Fibroblast of lung (primary cell): ENCODE results near the gene TMEM240. TPM values are rescaled to one million over a fixed set of nuclear protein-coding genes. Genes with fewer than 3 reads are reported as not detected.

Experiments used
- DNase-seq, 2 donors: peaks; one replicate each; pipeline versions ENCODE4 v3.0.0 to v3.0.0-alpha.2; 2010; ENCODE audit warnings: low read depth in 2 of 2
- H2AFZ ChIP-seq: 2 replicates; pipeline ENCODE4 v1.5.1; 2012; ENCODE audit warnings: low read length, control low read depth, inconsistent platforms
- H3K27ac ChIP-seq: 2 replicates; pipeline ENCODE4 v1.5.1; 2011; ENCODE audit warnings: low read length, control low read depth; ENCODE audit not compliant: insufficient read depth
- H3K27me3 ChIP-seq: 2 replicates; pipeline ENCODE4 v1.5.1; 2011; ENCODE audit warnings: mild to moderate bottlenecking, low read length; ENCODE audit not compliant: control insufficient read depth, insufficient read depth
- H3K36me3 ChIP-seq: 2 replicates; pipeline ENCODE4 v1.5.1; 2011; ENCODE audit warnings: low read length; ENCODE audit not compliant: control insufficient read depth, insufficient read depth
- H3K4me1 ChIP-seq: 2 replicates; pipeline ENCODE4 v1.5.1; 2011; ENCODE audit warnings: low read length; ENCODE audit not compliant: control insufficient read depth, insufficient read depth; ENCODE audit errors: extremely low read depth
- H3K4me2 ChIP-seq: 2 replicates; pipeline ENCODE4 v1.5.1; 2011; ENCODE audit warnings: low read length, control low read depth; ENCODE audit not compliant: insufficient read depth; ENCODE audit errors: extremely low read depth
- H3K4me3 ChIP-seq, 4 experiments: fragments of 200-600 bp in 1 of 4; sonication (generic) in 1 of 4; replicated peaks in 1 of 4; 2 replicates each; pipeline ENCODE4 v1.5.1; 2011 to 2016; ENCODE audit warnings: low read length in 4 of 4, low read depth in 3 of 4, mild to moderate bottlenecking in 3 of 4, control low read depth in 2 of 4, inconsistent platforms in 1 of 4, mixed read lengths in 1 of 4; ENCODE audit not compliant: insufficient read depth in 1 of 4; ENCODE audit errors: control extremely low read depth in 1 of 4
- H3K79me2 ChIP-seq: 2 replicates; pipeline ENCODE4 v1.5.1; 2012; ENCODE audit warnings: mild to moderate bottlenecking, low read length, inconsistent platforms; ENCODE audit not compliant: control insufficient read depth, insufficient read depth
- H3K9ac ChIP-seq: 2 replicates; pipeline ENCODE4 v1.5.1; 2011; ENCODE audit warnings: mild to moderate bottlenecking, low read length, control low read depth; ENCODE audit not compliant: insufficient read depth
- H3K9me3 ChIP-seq: 2 replicates; pipeline ENCODE4 v1.5.1; 2012; ENCODE audit warnings: low read depth, low read length; ENCODE audit not compliant: control insufficient read depth, insufficient read depth
- H4K20me1 ChIP-seq: 2 replicates; pipeline ENCODE4 v1.5.1; 2011; ENCODE audit warnings: low read length; ENCODE audit not compliant: control insufficient read depth, insufficient read depth; ENCODE audit errors: extremely low read depth
- CTCF ChIP-seq, 2 donors: IDR thresholded peaks in 1 of 2; conservative IDR thresholded peaks in 1 of 2; 1 replicate in 1 of 2; 2 replicates in 1 of 2; pipeline ENCODE4 v1.5.1; 2011 to 2012; ENCODE audit warnings: low read length in 2 of 2, control low read depth in 1 of 2, inconsistent platforms in 1 of 2, low read depth in 1 of 2, mild to moderate bottlenecking in 1 of 2
- EZH2 ChIP-seq: IDR thresholded peaks from 2 replicates; pipeline ENCODE4 v1.5.1; 2012; ENCODE audit warnings: low read length, control low read depth, mild to moderate bottlenecking; ENCODE audit errors: missing control alignments
- polyA minus RNA-seq: library from RNA; depleted of rRNA, polyadenylated mRNA; stranded (reverse); fragments of >200 nt; gene quantifications from 2 replicates; pipeline ENCODE4 v1.2.3, GENCODE V29; 2011; ENCODE audit warnings: low replicate concordance
- polyA plus RNA-seq, 2 donors: library from polyadenylated mRNA; depleted of rRNA in 1 of 2; stranded (reverse) in 1 of 2; unstranded in 1 of 2; fragments of >200 nt; gene quantifications; 2 replicates each; pipeline ENCODE4 v1.2.1, GENCODE V29; 2011 to 2012; ENCODE audit warnings: missing spikeins in 1 of 2
- total RNA-seq: library from RNA; depleted of rRNA; stranded (reverse); fragments of >200 nt; gene quantifications from 2 replicates; pipeline ENCODE4 v1.2.1, GENCODE V29; 2014

TMEM240 gene
- total RNA-seq (4.9 and 5.4 TPM in 2 replicates), polyA plus RNA-seq (1.3 and 1.4 TPM in 2 replicates), polyA minus RNA-seq (2.3 TPM in 1 of 2 replicates, not detected in the other)
- 6.7 TPM in 2 replicates for polyA plus RNA-seq (2012)

DNA sequence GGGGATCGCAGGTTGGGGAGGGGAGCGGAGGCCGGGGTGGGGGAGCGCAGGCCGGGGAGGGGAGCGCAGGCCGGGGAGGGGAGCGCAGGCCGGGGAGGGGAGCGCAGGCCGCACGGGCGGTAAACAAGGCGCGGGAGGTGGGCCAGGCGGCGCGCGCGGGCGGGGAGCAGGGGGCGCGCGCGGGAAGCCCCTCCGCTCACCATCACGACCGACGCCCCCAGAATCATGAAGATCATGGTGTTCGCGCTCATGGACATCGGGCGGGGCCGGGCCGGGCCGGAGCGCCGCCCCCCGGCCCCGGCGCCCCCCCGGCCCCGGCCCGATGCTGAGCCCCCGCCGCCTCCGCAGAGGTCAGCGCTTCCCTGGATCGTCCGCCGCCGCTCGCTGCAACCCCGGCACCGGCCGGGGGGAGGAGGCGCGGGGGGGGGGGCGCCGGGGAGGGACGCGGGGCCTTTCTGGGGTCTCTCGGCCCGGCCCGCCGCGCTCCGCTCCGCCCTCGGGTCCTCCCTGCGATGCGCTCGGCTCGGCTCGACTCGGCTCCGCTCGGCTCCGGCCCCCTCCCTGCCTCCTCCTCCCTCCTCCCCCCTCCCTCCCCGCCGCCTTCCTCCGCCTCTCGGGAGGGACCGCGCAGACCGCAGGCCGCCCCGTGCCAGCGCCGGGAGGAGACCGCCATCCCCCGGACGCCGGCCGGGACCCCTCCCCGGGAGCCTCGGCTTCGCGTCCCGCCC, at the start of gene TMEM240:
TSS of gene TMEM240 (minus strand) at position 535 of the 728 bp plus-strand sequence. CDS start at position 257, 278 bp downstream.
- peak within 1 kb of the TSS; percentile 56 to 66 (median 60) for H3K4me3 ChIP-seq
- peak within 1 kb of the TSS; percentile 52 for H3K9ac ChIP-seq
- H3K79me2 ChIP-seq: peaks cover 26% of the 10 kb centered on the region
- peak within 1 kb of the TSS; percentile 69 for H3K4me2 ChIP-seq
- no peaks in the 10 kb centered on the region for H3K27me3 ChIP-seq
- peak; percentile 73 to 79 for DNase-seq
- peaks cover 6% of the 10 kb centered on the region for H3K4me1 ChIP-seq
- H3K27ac ChIP-seq: peak within 1 kb of the TSS; percentile 63
- no peak within 1 kb of the TSS for H2AFZ ChIP-seq
- no peaks in the 10 kb centered on the region for H3K9me3 ChIP-seq
- TF ChIP-seq EZH2: no peak
- TF ChIP-seq CTCF (conservative IDR thresholded peaks at IDR 0.05 in 1 of 2, IDR thresholded peaks at IDR 0.05 in 1 of 2; ENCODE audit: low read depth in 1 of 2, low read length in 2 of 2): no peak
- peaks cover 3% of the 10 kb centered on the region for H4K20me1 ChIP-seq
- peaks cover 27% of the 10 kb centered on the region for H3K36me3 ChIP-seq

DNA sequence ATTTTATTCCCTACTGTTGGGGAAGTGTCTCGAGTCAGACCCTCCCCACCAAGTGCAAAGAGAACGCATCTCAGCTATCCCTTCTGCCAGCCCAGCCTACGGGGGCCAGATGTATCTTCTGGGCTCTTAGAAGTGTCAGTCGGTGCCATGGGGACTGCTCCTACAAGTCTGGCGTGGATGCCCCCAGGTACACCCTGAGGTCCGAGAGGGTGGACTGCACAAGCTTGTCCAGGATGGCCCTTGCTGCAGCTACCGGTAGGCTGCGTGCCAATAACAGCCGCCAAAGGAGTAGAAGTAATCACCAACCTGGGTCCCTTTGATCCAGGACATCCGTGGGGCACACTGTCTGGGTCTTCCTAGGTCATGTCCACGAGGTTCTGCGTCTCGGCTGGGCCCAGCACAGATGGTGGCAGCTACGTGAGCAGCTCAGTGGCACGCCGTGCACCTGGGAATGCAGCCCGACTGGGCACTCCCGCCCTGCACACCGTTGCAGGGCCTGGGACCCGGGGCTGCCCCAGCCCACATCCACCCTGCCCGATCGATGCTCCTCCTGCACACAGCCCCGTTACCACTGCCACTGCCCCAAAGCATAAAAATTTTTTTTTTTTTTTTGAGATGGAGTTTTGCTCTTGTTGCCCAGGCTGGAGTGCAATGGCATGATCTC, 43.1 kb upstream of the TMEM240 start:
- TF ChIP-seq CTCF (conservative IDR thresholded peaks at IDR 0.05 in 1 of 2, IDR thresholded peaks at IDR 0.05 in 1 of 2; ENCODE audit: low read depth in 1 of 2, low read length in 2 of 2) (no peak), EZH2 (no peak)
- no peak overlapping the region for H2AFZ ChIP-seq
- peaks cover 6% of the 10 kb centered on the region for H3K27me3 ChIP-seq
- H3K79me2 ChIP-seq: no peaks in the 10 kb centered on the region
- no peaks in the 10 kb centered on the region for H3K9me3 ChIP-seq
- no peak overlapping the region for H3K4me2 ChIP-seq
- H3K4me1 ChIP-seq: no peaks in the 10 kb centered on the region
- H4K20me1 ChIP-seq: no peaks in the 10 kb centered on the region
- H3K36me3 ChIP-seq: no peaks in the 10 kb centered on the region
- no peak overlapping the region for H3K27ac ChIP-seq
- no peak for DNase-seq
- H3K4me3 ChIP-seq: no peak overlapping the region
- no peak overlapping the region for H3K9ac ChIP-seq

- no peak overlapping the region for H3K4me2 ChIP-seq
These were observed 42.3 kb upstream of the TMEM240 start for GRCh38 chr1:1582585-1583346.

More at GRCh38 chr1:1582585-1583346, 42.3 kb upstream of the TMEM240 start:
- no peaks in the 10 kb centered on the region for H3K4me1 ChIP-seq
- TF ChIP-seq EZH2 (no peak), CTCF (conservative IDR thresholded peaks at IDR 0.05 in 1 of 2, IDR thresholded peaks at IDR 0.05 in 1 of 2; ENCODE audit: low read depth in 1 of 2, low read length in 2 of 2) (no peak)
- no peaks in the 10 kb centered on the region for H3K9me3 ChIP-seq
- peaks cover 10% of the 10 kb centered on the region for H3K27me3 ChIP-seq
- H3K36me3 ChIP-seq: no peaks in the 10 kb centered on the region
- no peak overlapping the region for H3K27ac ChIP-seq
- H3K4me3 ChIP-seq: no peak overlapping the region
- no peak overlapping the region for H3K9ac ChIP-seq
- no peaks in the 10 kb centered on the region for H3K79me2 ChIP-seq
- H4K20me1 ChIP-seq: no peaks in the 10 kb centered on the region
- H2AFZ ChIP-seq: no peak overlapping the region
- no peak for DNase-seq
